ENCODE data around the gene CFAP410.
"Not testable (repeated sequence)": the region's sequence is repeated elsewhere in the genome, so short reads cannot be mapped to it uniquely, and the experiment has no call there.

Gene CFAP410

GRCh38 chr21:44304011-44304616 is 35.1 kb downstream of the CFAP410 start:
- Histone ChIP-seq H3K4me1 (peaks cover 4% of the 10 kb centered on the region), H3K9me3 (no peaks in the 10 kb centered on the region), H3K4me3 (no peak overlapping the region), H3K27me3 (ENCODE audit: low read depth) (no peaks in the 10 kb centered on the region), H3K36me3 (replicated peaks) (peaks cover 4% of the 10 kb centered on the region; the same call in 1 of the 2 replicates)
- no peak for DNase-seq (ENCODE audit: low spot score in 2 of 2)
- in situ Hi-C loops (cut with MboI; ENCODE audit: low sequenced_read_pairs): no loop called here

GRCh38 chr21:44303490-44303981 is 35.7 kb downstream of the CFAP410 start:
- DNase-seq (ENCODE audit: low spot score in 2 of 2): no peak
- Histone ChIP-seq H3K36me3 (replicated peaks) (peaks cover 4% of the 10 kb centered on the region; the same call in 1 of the 2 replicates), H3K4me1 (peaks cover 6% of the 10 kb centered on the region), H3K9me3 (no peaks in the 10 kb centered on the region), H3K27me3 (ENCODE audit: low read depth) (no peaks in the 10 kb centered on the region), H3K4me3 (no peak overlapping the region)
- in situ Hi-C loops (cut with MboI; ENCODE audit: low sequenced_read_pairs): no loop called here

- H3K4me3 ChIP-seq; H3K36me3 ChIP-seq (replicated peaks); in situ Hi-C loops (cut with MboI; ENCODE audit: low sequenced_read_pairs); H3K27me3 ChIP-seq (ENCODE audit: low read depth); H3K9me3 ChIP-seq; H3K4me1 ChIP-seq: not testable (repeated sequence)
- peak in 1 of 2 experiments; percentile 42 for DNase-seq (ENCODE audit: low spot score in 2 of 2)
These were observed 36.4 kb downstream of the CFAP410 start for GRCh38 chr21:44302573-44303401.

GRCh38 chr21:44301961-44302406 is 37.2 kb downstream of the CFAP410 start:
- peaks cover under 1% of the 10 kb centered on the region; the same call in 1 of the 2 replicates for H3K36me3 ChIP-seq (replicated peaks)
- in situ Hi-C loops (cut with MboI; ENCODE audit: low sequenced_read_pairs): no loop called here
- H3K9me3 ChIP-seq: no peaks in the 10 kb centered on the region
- H3K4me3 ChIP-seq: no peak overlapping the region
- peaks cover 6% of the 10 kb centered on the region for H3K4me1 ChIP-seq
- no peak for DNase-seq (ENCODE audit: low spot score in 2 of 2)
- H3K27me3 ChIP-seq (ENCODE audit: low read depth): no peaks in the 10 kb centered on the region

GRCh38 chr21:44301141-44301540 is 38.0 kb downstream of the CFAP410 start:
- H3K9me3 ChIP-seq: no peaks in the 10 kb centered on the region
- peaks cover 6% of the 10 kb centered on the region for H3K4me1 ChIP-seq
- in situ Hi-C loops (cut with MboI; ENCODE audit: low sequenced_read_pairs): no loop called here
- no peaks in the 10 kb centered on the region for H3K36me3 ChIP-seq (replicated peaks)
- peak overlapping the region; percentile 47 for H3K4me3 ChIP-seq
- no peaks in the 10 kb centered on the region for H3K27me3 ChIP-seq (ENCODE audit: low read depth)
- DNase-seq (ENCODE audit: low spot score in 2 of 2): no peak

- DNase-seq (ENCODE audit: low spot score in 2 of 2): peak; percentile 16 to 72
These were observed 38.8 kb downstream of the CFAP410 start for GRCh38 chr21:44300262-44300959.

GRCh38 chr21:44299458-44300261 is 39.5 kb downstream of the CFAP410 start, which contains the start of gene PFKL:
Gene PFKL (plus strand): TSS chr21:44300053. CDS start chr21:44300106, 53 bp downstream.
- in situ Hi-C loops (cut with MboI; ENCODE audit: low sequenced_read_pairs): no loop called here
- peaks cover 6% of the 10 kb centered on the region for H3K4me1 ChIP-seq
- H3K27me3 ChIP-seq (ENCODE audit: low read depth): no peaks in the 10 kb centered on the region
- H3K4me3 ChIP-seq: peak within 1 kb of the TSS; percentile 47
- peak; percentile 27 to 79 for DNase-seq (ENCODE audit: low spot score in 2 of 2)
- H3K36me3 ChIP-seq (replicated peaks): no peaks in the 10 kb centered on the region
- no peaks in the 10 kb centered on the region for H3K9me3 ChIP-seq

More at GRCh38 chr21:44300262-44300959, 38.8 kb downstream of the CFAP410 start:
- Histone ChIP-seq H3K27me3 (ENCODE audit: low read depth) (no peaks in the 10 kb centered on the region), H3K4me1 (peaks cover 6% of the 10 kb centered on the region), H3K4me3 (peak overlapping the region; percentile 47), H3K36me3 (replicated peaks) (no peaks in the 10 kb centered on the region), H3K9me3 (no peaks in the 10 kb centered on the region)
- in situ Hi-C loops (cut with MboI; ENCODE audit: low sequenced_read_pairs): no loop called here

GRCh38 chr21:44299085-44299457 is 40.1 kb downstream of the CFAP410 start:
- H3K27me3 ChIP-seq (ENCODE audit: low read depth): no peaks in the 10 kb centered on the region
- in situ Hi-C loops (cut with MboI; ENCODE audit: low sequenced_read_pairs): no loop called here
- H3K9me3 ChIP-seq: no peaks in the 10 kb centered on the region
- H3K4me3 ChIP-seq: peak overlapping the region; percentile 42
- no peaks in the 10 kb centered on the region for H3K36me3 ChIP-seq (replicated peaks)
- DNase-seq (ENCODE audit: low spot score in 2 of 2): no peak
- peaks cover 6% of the 10 kb centered on the region for H3K4me1 ChIP-seq

- Histone ChIP-seq H3K4me1 (peaks cover 6% of the 10 kb centered on the region), H3K4me3 (no peak overlapping the region), H3K9me3 (no peaks in the 10 kb centered on the region), H3K36me3 (replicated peaks) (no peaks in the 10 kb centered on the region), H3K27me3 (ENCODE audit: low read depth) (no peaks in the 10 kb centered on the region)
- DNase-seq (ENCODE audit: low spot score in 2 of 2): no peak
- in situ Hi-C loops (cut with MboI; ENCODE audit: low sequenced_read_pairs): no loop called here
These were observed 40.9 kb downstream of the CFAP410 start for GRCh38 chr21:44298301-44298700.

GRCh38 chr21:44297525-44298290 is 41.5 kb downstream of the CFAP410 start:
- peak; percentile 74 to 88 for DNase-seq (ENCODE audit: low spot score in 2 of 2)
- no peaks in the 10 kb centered on the region for H3K9me3 ChIP-seq
- H3K4me1 ChIP-seq: peaks cover 6% of the 10 kb centered on the region
- in situ Hi-C loops (cut with MboI; ENCODE audit: low sequenced_read_pairs): no loop called here
- H3K36me3 ChIP-seq (replicated peaks): no peaks in the 10 kb centered on the region
- no peak overlapping the region for H3K4me3 ChIP-seq
- no peaks in the 10 kb centered on the region for H3K27me3 ChIP-seq (ENCODE audit: low read depth)

- Histone ChIP-seq H3K27me3 (ENCODE audit: low read depth) (no peaks in the 10 kb centered on the region), H3K9me3 (no peaks in the 10 kb centered on the region), H3K4me3 (no peak overlapping the region), H3K4me1 (peaks cover 6% of the 10 kb centered on the region), H3K36me3 (replicated peaks) (no peaks in the 10 kb centered on the region)
- DNase-seq (ENCODE audit: low spot score in 2 of 2): no peak
- in situ Hi-C loops (cut with MboI; ENCODE audit: low sequenced_read_pairs): no loop called here
These were observed 42.3 kb downstream of the CFAP410 start for GRCh38 chr21:44296916-44297315.

- Histone ChIP-seq H3K4me1 (peaks cover 6% of the 10 kb centered on the region), H3K36me3 (replicated peaks) (no peaks in the 10 kb centered on the region), H3K27me3 (ENCODE audit: low read depth) (no peaks in the 10 kb centered on the region), H3K4me3 (no peak overlapping the region), H3K9me3 (no peaks in the 10 kb centered on the region)
- in situ Hi-C loops (cut with MboI; ENCODE audit: low sequenced_read_pairs): no loop called here
- DNase-seq (ENCODE audit: low spot score in 2 of 2): no peak
These were observed 43.1 kb downstream of the CFAP410 start for GRCh38 chr21:44296103-44296519.

Measured in HAP-1 (cell line).